ENCODE results near the gene GAP43.

GAP43 gene

DNA sequence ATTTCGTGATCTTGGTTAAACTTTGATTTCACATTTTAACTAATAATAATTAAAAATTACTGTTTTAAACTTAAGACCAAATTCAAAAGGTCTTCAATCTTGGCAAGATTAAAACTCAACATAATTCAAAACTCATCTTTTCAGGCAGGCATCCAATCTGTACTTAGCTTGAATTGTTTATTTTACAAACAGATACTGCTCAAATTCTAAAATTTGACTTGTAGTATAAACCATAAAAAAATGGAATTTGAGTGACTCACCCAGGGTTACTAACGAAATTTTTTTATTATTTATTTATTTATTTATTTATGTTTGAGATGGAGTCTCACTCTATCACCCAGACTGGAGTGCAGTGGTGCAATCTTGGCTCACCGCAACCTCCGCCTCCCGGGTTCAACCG is 64.4 kb downstream of the GAP43 start:
- Histone ChIP-seq H3K9ac (ENCODE audit: low read length) (no peak overlapping the region), H4K5ac (ENCODE audit: low read length) (no peak overlapping the region), H3K4ac (ENCODE audit: low read depth, low read length) (no peak overlapping the region), H3K18ac (ENCODE audit: low read length) (no peak overlapping the region), H2BK120ac (ENCODE audit: low read depth, low read length) (no peak overlapping the region), H3K23ac (ENCODE audit: low read length) (no peak overlapping the region), H2BK5ac (ENCODE audit: low read length) (no peak overlapping the region), H3K79me2 (ENCODE audit: control insufficient read depth, insufficient read depth, low read length) (no peaks in the 10 kb centered on the region), H3K4me1 (ENCODE audit: control insufficient read depth, low read depth, low read length) (no peaks in the 10 kb centered on the region), H3K4me2 (ENCODE audit: low read length) (no peak overlapping the region), H3K4me3 (ENCODE audit: low read length) (no peak overlapping the region), H2AK5ac (ENCODE audit: low read length) (no peak overlapping the region), H4K8ac (ENCODE audit: low read depth, low read length) (no peak overlapping the region), H3K27me3 (ENCODE audit: insufficient read depth, low read length, poor library complexity) (no peaks in the 10 kb centered on the region), H3K56ac (ENCODE audit: low read length) (no peak overlapping the region), H3K27ac (ENCODE audit: low read depth, low read length) (no peak overlapping the region), H3K79me1 (ENCODE audit: low read length) (no peaks in the 10 kb centered on the region), H3K36me3 (ENCODE audit: control insufficient read depth, insufficient read depth, low read length) (no peaks in the 10 kb centered on the region), H2BK15ac (replicated peaks; ENCODE audit: low read depth) (no peak overlapping the region)
- 100% methylated on average over 1 of the region's 6 CpGs for WGBS (ENCODE audit: extremely low coverage, insufficient coverage, low lambda C conversion rate)
- DNase-seq, result no peak

DNA sequence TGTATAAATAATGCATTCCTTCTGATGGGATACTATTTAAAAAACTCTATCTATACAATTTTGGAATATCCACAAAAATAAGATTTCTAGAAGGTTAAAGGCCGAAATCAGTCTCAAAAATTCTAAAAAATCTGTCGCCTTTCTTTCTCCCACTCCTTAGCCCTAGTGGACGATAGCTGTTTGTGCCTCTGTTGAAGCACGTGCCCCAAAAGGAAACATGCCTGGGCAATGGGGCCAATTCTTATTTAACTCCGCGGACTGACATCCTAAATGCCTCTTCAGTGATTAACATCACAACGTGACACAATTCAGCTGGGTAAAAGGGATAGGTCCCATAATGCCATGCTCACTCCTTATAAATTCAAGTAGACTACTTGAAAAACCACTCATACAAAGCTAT is 65.1 kb downstream of the GAP43 start:
- H3K4ac ChIP-seq (ENCODE audit: low read depth, low read length), result no peak overlapping the region
- no peak overlapping the region for H3K23ac ChIP-seq (ENCODE audit: low read length)
- H4K8ac ChIP-seq (ENCODE audit: low read depth, low read length), result no peak overlapping the region
- H3K9ac ChIP-seq (ENCODE audit: low read length), result no peak overlapping the region
- H3K27ac ChIP-seq (ENCODE audit: low read depth, low read length), result no peak overlapping the region
- no peak overlapping the region for H3K18ac ChIP-seq (ENCODE audit: low read length)
- no peak overlapping the region for H2BK15ac ChIP-seq (replicated peaks; ENCODE audit: low read depth)
- H3K79me2 ChIP-seq (ENCODE audit: control insufficient read depth, insufficient read depth, low read length), result no peaks in the 10 kb centered on the region
- no peak overlapping the region for H2BK120ac ChIP-seq (ENCODE audit: low read depth, low read length)
- no peaks in the 10 kb centered on the region for H3K79me1 ChIP-seq (ENCODE audit: low read length)
- no peak overlapping the region for H2BK5ac ChIP-seq (ENCODE audit: low read length)
- no peak overlapping the region for H3K4me2 ChIP-seq (ENCODE audit: low read length)
- no peaks in the 10 kb centered on the region for H3K27me3 ChIP-seq (ENCODE audit: insufficient read depth, low read length, poor library complexity)
- no peak overlapping the region for H4K5ac ChIP-seq (ENCODE audit: low read length)
- H3K4me3 ChIP-seq (ENCODE audit: low read length), result no peak overlapping the region
- WGBS (ENCODE audit: extremely low coverage, insufficient coverage, low lambda C conversion rate), result no CpG with 5 or more reads among the region's 7 CpGs
- H3K36me3 ChIP-seq (ENCODE audit: control insufficient read depth, insufficient read depth, low read length), result no peaks in the 10 kb centered on the region
- no peaks in the 10 kb centered on the region for H3K4me1 ChIP-seq (ENCODE audit: control insufficient read depth, low read depth, low read length)
- H3K56ac ChIP-seq (ENCODE audit: low read length), result no peak overlapping the region
- DNase-seq, result no peak
- H2AK5ac ChIP-seq (ENCODE audit: low read length), result no peak overlapping the region

DNA sequence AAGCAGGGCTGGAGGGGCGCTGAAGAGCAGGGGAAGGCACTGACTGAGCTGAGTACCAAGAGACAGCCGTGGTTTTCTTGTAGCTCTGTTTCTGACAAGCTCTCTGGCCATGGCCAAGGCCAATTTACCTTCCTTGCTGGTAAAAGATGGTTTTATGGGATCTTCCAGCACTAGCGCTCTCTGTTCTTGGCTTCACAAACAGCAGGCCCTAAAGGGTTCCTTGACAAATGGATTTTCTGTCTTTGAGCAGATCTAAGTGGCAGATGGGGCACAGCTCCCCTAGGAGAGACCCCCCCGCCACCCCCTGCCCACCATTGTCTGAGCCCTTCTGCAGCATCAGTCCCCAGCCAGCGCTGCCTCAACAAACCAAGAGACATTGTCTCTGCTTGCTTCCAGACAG is 66.6 kb downstream of the GAP43 start:
- H4K8ac ChIP-seq (ENCODE audit: low read depth, low read length), result no peak overlapping the region
- H3K79me1 ChIP-seq (ENCODE audit: low read length), result no peaks in the 10 kb centered on the region
- H3K27me3 ChIP-seq (ENCODE audit: insufficient read depth, low read length, poor library complexity), result no peaks in the 10 kb centered on the region
- H2BK5ac ChIP-seq (ENCODE audit: low read length), result no peak overlapping the region
- no peak overlapping the region for H2BK120ac ChIP-seq (ENCODE audit: low read depth, low read length)
- no peak overlapping the region for H3K4me3 ChIP-seq (ENCODE audit: low read length)
- no peak overlapping the region for H3K18ac ChIP-seq (ENCODE audit: low read length)
- H3K56ac ChIP-seq (ENCODE audit: low read length), result no peak overlapping the region
- no peak for DNase-seq
- no peak overlapping the region for H3K27ac ChIP-seq (ENCODE audit: low read depth, low read length)
- no peak overlapping the region for H3K4ac ChIP-seq (ENCODE audit: low read depth, low read length)
- peak overlapping the region; percentile 65 for H2BK15ac ChIP-seq (replicated peaks; ENCODE audit: low read depth)
- no peak overlapping the region for H4K5ac ChIP-seq (ENCODE audit: low read length)
- no peaks in the 10 kb centered on the region for H3K4me1 ChIP-seq (ENCODE audit: control insufficient read depth, low read depth, low read length)
- no peak overlapping the region for H2AK5ac ChIP-seq (ENCODE audit: low read length)
- WGBS (ENCODE audit: extremely low coverage, insufficient coverage, low lambda C conversion rate), result no CpG with 5 or more reads among the region's 5 CpGs
- no peaks in the 10 kb centered on the region for H3K79me2 ChIP-seq (ENCODE audit: control insufficient read depth, insufficient read depth, low read length)
- no peak overlapping the region for H3K4me2 ChIP-seq (ENCODE audit: low read length)
- no peaks in the 10 kb centered on the region for H3K36me3 ChIP-seq (ENCODE audit: control insufficient read depth, insufficient read depth, low read length)
- no peak overlapping the region for H3K9ac ChIP-seq (ENCODE audit: low read length)
- no peak overlapping the region for H3K23ac ChIP-seq (ENCODE audit: low read length)

DNA sequence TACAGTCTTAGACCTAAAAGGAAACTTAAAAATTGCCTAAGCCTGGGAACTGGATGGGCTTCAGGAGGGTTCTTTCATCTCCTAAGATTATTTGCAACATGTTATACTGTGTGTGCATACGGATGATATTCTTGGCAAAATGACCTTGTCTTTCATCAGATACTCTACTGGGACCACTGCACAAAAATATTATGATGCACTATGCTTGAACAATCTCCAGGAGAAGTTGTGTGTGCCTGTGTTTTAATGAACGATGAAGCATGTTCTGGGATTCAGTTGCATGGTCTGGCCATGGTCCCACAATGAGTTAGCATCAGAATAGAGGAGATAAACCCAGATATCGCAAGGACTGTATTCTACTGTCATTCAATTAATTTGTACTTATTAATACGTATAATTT is 68.7 kb downstream of the GAP43 start:
- WGBS (ENCODE audit: extremely low coverage, insufficient coverage, low lambda C conversion rate), result no CpG with 5 or more reads among the region's 4 CpGs
- Histone ChIP-seq H2BK5ac (ENCODE audit: low read length) (no peak overlapping the region), H3K18ac (ENCODE audit: low read length) (no peak overlapping the region), H4K8ac (ENCODE audit: low read depth, low read length) (no peak overlapping the region), H3K36me3 (ENCODE audit: control insufficient read depth, insufficient read depth, low read length) (no peaks in the 10 kb centered on the region), H3K27me3 (ENCODE audit: insufficient read depth, low read length, poor library complexity) (no peaks in the 10 kb centered on the region), H3K4me1 (ENCODE audit: control insufficient read depth, low read depth, low read length) (no peaks in the 10 kb centered on the region), H3K79me1 (ENCODE audit: low read length) (no peaks in the 10 kb centered on the region), H2AK5ac (ENCODE audit: low read length) (no peak overlapping the region), H3K27ac (ENCODE audit: low read depth, low read length) (no peak overlapping the region), H3K4me2 (ENCODE audit: low read length) (no peak overlapping the region), H3K56ac (ENCODE audit: low read length) (no peak overlapping the region), H4K5ac (ENCODE audit: low read length) (no peak overlapping the region), H3K9ac (ENCODE audit: low read length) (no peak overlapping the region), H3K4me3 (ENCODE audit: low read length) (no peak overlapping the region), H3K4ac (ENCODE audit: low read depth, low read length) (no peak overlapping the region), H2BK15ac (replicated peaks; ENCODE audit: low read depth) (no peak overlapping the region), H2BK120ac (ENCODE audit: low read depth, low read length) (no peak overlapping the region), H3K79me2 (ENCODE audit: control insufficient read depth, insufficient read depth, low read length) (no peaks in the 10 kb centered on the region), H3K23ac (ENCODE audit: low read length) (no peak overlapping the region)
- DNase-seq, result no peak

DNA sequence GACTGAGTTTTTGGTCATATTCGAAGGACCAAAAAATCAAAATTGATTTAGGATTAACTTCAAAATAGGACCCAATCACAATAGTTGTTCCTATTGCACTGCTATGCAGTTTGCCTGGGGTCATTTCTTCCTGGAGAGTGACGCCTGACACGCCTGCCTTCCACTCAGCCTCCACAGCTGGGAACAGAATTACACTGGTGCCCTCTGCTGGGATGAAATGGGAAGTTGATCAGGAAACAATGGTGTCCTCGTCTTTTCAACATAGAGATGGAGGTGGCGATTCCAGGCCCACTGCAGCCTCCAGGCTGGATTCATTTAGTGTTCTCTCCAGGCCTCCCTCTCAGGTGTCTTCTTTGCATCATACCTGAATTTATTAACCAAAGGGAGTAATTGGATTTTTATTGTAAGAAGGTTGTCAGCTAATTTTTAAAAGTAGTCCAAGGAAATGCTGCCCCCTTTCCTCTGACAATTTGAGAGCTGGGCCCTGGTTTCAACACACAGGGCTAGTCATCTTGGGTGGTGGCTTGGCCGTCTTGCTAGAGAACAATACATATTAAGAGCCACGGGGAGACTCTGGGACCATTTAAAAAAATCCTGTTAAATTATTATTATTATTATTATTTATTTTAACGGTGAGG is 69.7 kb downstream of the GAP43 start:
- no peak overlapping the region for H2BK120ac ChIP-seq (ENCODE audit: low read depth, low read length)
- H3K27me3 ChIP-seq (ENCODE audit: insufficient read depth, low read length, poor library complexity), result no peaks in the 10 kb centered on the region
- H3K27ac ChIP-seq (ENCODE audit: low read depth, low read length), result no peak overlapping the region

DNA sequence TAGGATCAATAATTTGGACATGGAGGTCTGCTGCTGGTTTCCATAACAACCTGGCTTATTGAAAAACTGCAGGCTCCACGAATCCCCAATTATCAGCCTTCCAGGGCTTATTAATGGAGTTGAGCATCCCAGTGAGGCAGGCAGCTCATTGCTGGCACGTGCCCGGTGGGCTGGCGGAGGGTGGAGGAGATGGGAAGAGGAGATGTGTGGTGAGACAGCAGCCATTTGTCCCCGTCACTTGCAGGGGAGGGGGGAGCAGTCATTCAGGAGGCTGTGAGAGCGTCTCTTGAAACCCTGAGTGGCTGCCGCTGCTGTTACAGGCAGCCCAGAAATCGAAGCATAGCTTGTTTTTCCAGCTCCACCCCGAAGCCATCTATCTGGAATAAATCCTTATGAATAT is 70.6 kb downstream of the GAP43 start:
- Histone ChIP-seq H2AK5ac (ENCODE audit: low read length) (no peak overlapping the region), H4K5ac (ENCODE audit: low read length) (no peak overlapping the region), H3K36me3 (ENCODE audit: control insufficient read depth, insufficient read depth, low read length) (no peaks in the 10 kb centered on the region), H3K4me2 (ENCODE audit: low read length) (no peak overlapping the region), H3K79me2 (ENCODE audit: control insufficient read depth, insufficient read depth, low read length) (no peaks in the 10 kb centered on the region), H4K8ac (ENCODE audit: low read depth, low read length) (no peak overlapping the region), H2BK120ac (ENCODE audit: low read depth, low read length) (no peak overlapping the region), H3K79me1 (ENCODE audit: low read length) (no peaks in the 10 kb centered on the region), H3K4ac (ENCODE audit: low read depth, low read length) (no peak overlapping the region), H3K9ac (ENCODE audit: low read length) (no peak overlapping the region), H3K23ac (ENCODE audit: low read length) (no peak overlapping the region), H3K18ac (ENCODE audit: low read length) (no peak overlapping the region), H2BK15ac (replicated peaks; ENCODE audit: low read depth) (no peak overlapping the region), H3K27ac (ENCODE audit: low read depth, low read length) (no peak overlapping the region), H3K4me3 (ENCODE audit: low read length) (no peak overlapping the region), H3K27me3 (ENCODE audit: insufficient read depth, low read length, poor library complexity) (no peaks in the 10 kb centered on the region), H3K4me1 (ENCODE audit: control insufficient read depth, low read depth, low read length) (no peaks in the 10 kb centered on the region), H2BK5ac (ENCODE audit: low read length) (no peak overlapping the region), H3K56ac (ENCODE audit: low read length) (no peak overlapping the region)
- DNase-seq, result no peak
- no CpG with 5 or more reads among the region's 9 CpGs for WGBS (ENCODE audit: extremely low coverage, insufficient coverage, low lambda C conversion rate)

More for the DNA sequence above, 69.7 kb downstream of the GAP43 start:
- Histone ChIP-seq H3K4me2 (ENCODE audit: low read length) (no peak overlapping the region), H3K79me2 (ENCODE audit: control insufficient read depth, insufficient read depth, low read length) (no peaks in the 10 kb centered on the region), H2BK5ac (ENCODE audit: low read length) (no peak overlapping the region), H4K5ac (ENCODE audit: low read length) (no peak overlapping the region), H3K79me1 (ENCODE audit: low read length) (no peaks in the 10 kb centered on the region), H3K4ac (ENCODE audit: low read depth, low read length) (no peak overlapping the region), H2BK15ac (replicated peaks; ENCODE audit: low read depth) (no peak overlapping the region), H3K4me3 (ENCODE audit: low read length) (no peak overlapping the region), H2AK5ac (ENCODE audit: low read length) (no peak overlapping the region), H3K4me1 (ENCODE audit: control insufficient read depth, low read depth, low read length) (no peaks in the 10 kb centered on the region), H3K9ac (ENCODE audit: low read length) (no peak overlapping the region), H3K56ac (ENCODE audit: low read length) (no peak overlapping the region), H3K36me3 (ENCODE audit: control insufficient read depth, insufficient read depth, low read length) (no peaks in the 10 kb centered on the region), H3K18ac (ENCODE audit: low read length) (no peak overlapping the region), H4K8ac (ENCODE audit: low read depth, low read length) (no peak overlapping the region), H3K23ac (ENCODE audit: low read length) (no peak overlapping the region)
- no CpG with 5 or more reads among the region's 8 CpGs for WGBS (ENCODE audit: extremely low coverage, insufficient coverage, low lambda C conversion rate)
- DNase-seq, result peak; percentile 89
